Measurements from ENCODE around the gene HNF4A. TPM values are rescaled to one million over a fixed set of nuclear protein-coding genes. Genes with fewer than 3 reads are reported as not detected.

The HNF4A gene
- polyA plus RNA-seq, 1 of the 3 experiments (the other 2 are of a cell fraction) = not detected

DNA sequence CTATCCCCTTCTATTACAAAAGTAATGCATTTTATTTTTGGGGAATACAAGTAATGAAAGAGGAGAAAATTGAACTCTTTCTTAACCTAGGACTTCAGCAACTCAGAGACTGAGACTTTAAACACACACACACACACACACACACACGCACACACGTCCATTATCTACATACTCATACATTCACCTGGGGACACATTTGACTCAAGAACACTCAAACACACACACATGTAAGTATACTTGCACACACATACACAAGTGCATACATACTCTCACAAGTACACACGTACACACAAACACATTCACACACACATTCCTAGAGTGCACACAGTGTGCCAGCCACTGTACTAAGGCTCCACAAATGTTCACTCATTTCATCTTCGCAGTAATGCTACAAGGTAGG, 20.8 kb upstream of the HNF4A start:
- no peak overlapping the region for H3K4me3 ChIP-seq (ENCODE audit: low read depth in 2 of 2, low read length in 1 of 2)
- ChIA-PET CTCF (no interaction called here), POLR2A (no interaction called here)
- no peaks in the 10 kb centered on the region for H3K27me3 ChIP-seq (ENCODE audit: insufficient read depth)
- H3K27ac ChIP-seq (ENCODE audit: low read depth in 2 of 2, low read length in 1 of 2) = no peak overlapping the region
- no peaks in the 10 kb centered on the region for H3K9me2 ChIP-seq
- H3K79me2 ChIP-seq (ENCODE audit: insufficient read depth) = no peaks in the 10 kb centered on the region
- no peak for DNase-seq
- H3K36me3 ChIP-seq (replicated peaks in 1 of 2; ENCODE audit: control insufficient read depth in 1 of 2, insufficient read depth in 2 of 2, low read length in 1 of 2) = no peaks in the 10 kb centered on the region
- H3K4me1 ChIP-seq (ENCODE audit: control insufficient read depth in 1 of 2, insufficient read depth in 2 of 2, low read depth in 1 of 2, low read length in 1 of 2) = peaks cover 0 to 18% of the 10 kb centered on the region in 2 experiments; a peak in 1 of 4 replicates
- no peak overlapping the region for H3K9ac ChIP-seq
- WGBS (ENCODE audit: low lambda C conversion rate) = 67% methylated on average over 4 of the region's 4 CpGs
- no peak for TF ChIP-seq GATA2 (CRISPR knock-in tag; IDR thresholded peaks at IDR 0.05)
- TF ChIP-seq, protein P1, sequence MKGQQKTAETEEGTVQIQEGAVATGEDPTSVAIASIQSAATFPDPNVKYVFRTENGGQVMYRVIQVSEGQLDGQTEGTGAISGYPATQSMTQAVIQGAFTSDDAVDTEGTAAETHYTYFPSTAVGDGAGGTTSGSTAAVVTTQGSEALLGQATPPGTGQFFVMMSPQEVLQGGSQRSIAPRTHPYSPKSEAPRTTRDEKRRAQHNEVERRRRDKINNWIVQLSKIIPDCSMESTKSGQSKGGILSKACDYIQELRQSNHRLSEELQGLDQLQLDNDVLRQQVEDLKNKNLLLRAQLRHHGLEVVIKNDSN (IDR thresholded peaks at IDR 0.05; ENCODE audit: borderline replicate concordance, low read depth) = no peak
- no peak for TF ChIP-seq FOXM1 (IDR thresholded peaks at IDR 0.05; ENCODE audit: low read depth)
- TF ChIP-seq, protein P2, sequence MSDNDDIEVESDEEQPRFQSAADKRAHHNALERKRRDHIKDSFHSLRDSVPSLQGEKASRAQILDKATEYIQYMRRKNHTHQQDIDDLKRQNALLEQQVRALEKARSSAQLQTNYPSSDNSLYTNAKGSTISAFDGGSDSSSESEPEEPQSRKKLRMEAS (IDR thresholded peaks at IDR 0.05; ENCODE audit: low read depth) = no peak
- no peak for TF ChIP-seq SMC3 (IDR thresholded peaks at IDR 0.05; ENCODE audit: low read depth, low read length)
- no peak for TF ChIP-seq MEF2A (IDR thresholded peaks at IDR 0.05; ENCODE audit: borderline replicate concordance, low read depth)
- no peak for TF ChIP-seq MXI1 (IDR thresholded peaks at IDR 0.05; ENCODE audit: low read depth, low read length)
- TF ChIP-seq GABPA (IDR thresholded peaks at IDR 0.05; ENCODE audit: low read depth) = no peak
- TF ChIP-seq JUND (IDR thresholded peaks at IDR 0.05) = no peak
- TF ChIP-seq, protein P3, sequence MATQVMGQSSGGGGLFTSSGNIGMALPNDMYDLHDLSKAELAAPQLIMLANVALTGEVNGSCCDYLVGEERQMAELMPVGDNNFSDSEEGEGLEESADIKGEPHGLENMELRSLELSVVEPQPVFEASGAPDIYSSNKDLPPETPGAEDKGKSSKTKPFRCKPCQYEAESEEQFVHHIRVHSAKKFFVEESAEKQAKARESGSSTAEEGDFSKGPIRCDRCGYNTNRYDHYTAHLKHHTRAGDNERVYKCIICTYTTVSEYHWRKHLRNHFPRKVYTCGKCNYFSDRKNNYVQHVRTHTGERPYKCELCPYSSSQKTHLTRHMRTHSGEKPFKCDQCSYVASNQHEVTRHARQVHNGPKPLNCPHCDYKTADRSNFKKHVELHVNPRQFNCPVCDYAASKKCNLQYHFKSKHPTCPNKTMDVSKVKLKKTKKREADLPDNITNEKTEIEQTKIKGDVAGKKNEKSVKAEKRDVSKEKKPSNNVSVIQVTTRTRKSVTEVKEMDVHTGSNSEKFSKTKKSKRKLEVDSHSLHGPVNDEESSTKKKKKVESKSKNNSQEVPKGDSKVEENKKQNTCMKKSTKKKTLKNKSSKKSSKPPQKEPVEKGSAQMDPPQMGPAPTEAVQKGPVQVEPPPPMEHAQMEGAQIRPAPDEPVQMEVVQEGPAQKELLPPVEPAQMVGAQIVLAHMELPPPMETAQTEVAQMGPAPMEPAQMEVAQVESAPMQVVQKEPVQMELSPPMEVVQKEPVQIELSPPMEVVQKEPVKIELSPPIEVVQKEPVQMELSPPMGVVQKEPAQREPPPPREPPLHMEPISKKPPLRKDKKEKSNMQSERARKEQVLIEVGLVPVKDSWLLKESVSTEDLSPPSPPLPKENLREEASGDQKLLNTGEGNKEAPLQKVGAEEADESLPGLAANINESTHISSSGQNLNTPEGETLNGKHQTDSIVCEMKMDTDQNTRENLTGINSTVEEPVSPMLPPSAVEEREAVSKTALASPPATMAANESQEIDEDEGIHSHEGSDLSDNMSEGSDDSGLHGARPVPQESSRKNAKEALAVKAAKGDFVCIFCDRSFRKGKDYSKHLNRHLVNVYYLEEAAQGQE (IDR thresholded peaks at IDR 0.05; ENCODE audit: low read depth, low read length) = no peak
- no peak for TF ChIP-seq YY1 (IDR thresholded peaks at IDR 0.05; ENCODE audit: low read depth)
- TF ChIP-seq NFIC (IDR thresholded peaks at IDR 0.05; ENCODE audit: borderline replicate concordance) = no peak
- no peak overlapping the region for H2AFZ ChIP-seq (ENCODE audit: low read depth)
- no peaks in the 10 kb centered on the region for H4K20me1 ChIP-seq (ENCODE audit: insufficient read depth)
- H3F3A ChIP-seq (replicated peaks; ENCODE audit: insufficient read depth) = no peaks in the 10 kb centered on the region
- no peak overlapping the region for H3K4me2 ChIP-seq
- no peaks in the 10 kb centered on the region for H3K9me3 ChIP-seq

- H3K27ac ChIP-seq (ENCODE audit: low read depth in 2 of 2, low read length in 1 of 2) = no peak overlapping the region
- CTCF ChIA-PET = no interaction called here
- H3K79me2 ChIP-seq (ENCODE audit: insufficient read depth) = no peaks in the 10 kb centered on the region
- no peak overlapping the region for H2AFZ ChIP-seq (ENCODE audit: low read depth)
- 52% methylated on average over 2 of the region's 2 CpGs for whole genome bisulfite sequencing (ENCODE audit: low lambda C conversion rate)
- DNase-seq = no peak
- no peaks in the 10 kb centered on the region for H3K9me2 ChIP-seq
- no peaks in the 10 kb centered on the region for H4K20me1 ChIP-seq (ENCODE audit: insufficient read depth)
- no peaks in the 10 kb centered on the region for H3K9me3 ChIP-seq
- H3F3A ChIP-seq (replicated peaks; ENCODE audit: insufficient read depth) = no peaks in the 10 kb centered on the region
- POLR2A ChIA-PET = no interaction called here
- no peaks in the 10 kb centered on the region for H3K27me3 ChIP-seq (ENCODE audit: insufficient read depth)
- no peak overlapping the region for H3K4me3 ChIP-seq (ENCODE audit: low read depth in 2 of 2, low read length in 1 of 2)
- no peak for TF ChIP-seq JUND (IDR thresholded peaks at IDR 0.05)
- no peak overlapping the region for H3K4me2 ChIP-seq
- H3K4me1 ChIP-seq (ENCODE audit: control insufficient read depth in 1 of 2, insufficient read depth in 2 of 2, low read depth in 1 of 2, low read length in 1 of 2) = peaks cover 0 to 18% of the 10 kb centered on the region in 2 experiments; a peak in 1 of 4 replicates
- no peak overlapping the region for H3K9ac ChIP-seq
- no peaks in the 10 kb centered on the region for H3K36me3 ChIP-seq (replicated peaks in 1 of 2; ENCODE audit: control insufficient read depth in 1 of 2, insufficient read depth in 2 of 2, low read length in 1 of 2)
These were observed 19.8 kb upstream of the HNF4A start for GRCh38 chr20:44335675-44336074.
